ENCODE results near the gene PCNX2.
A peak's percentile ranks its signal among the peaks of the same experiment; 100 is the strongest.
"Not testable (repeated sequence)": the region's sequence is repeated elsewhere in the genome, so short reads cannot be mapped to it uniquely, and the experiment has no call there.

The PCNX2 gene

GRCh38 chr1:233151861-233152260, 143.7 kb downstream of the PCNX2 start:
- no peak for DNase-seq (ENCODE audit: low read depth)

GRCh38 chr1:233144434-233144833, 151.1 kb downstream of the PCNX2 start:
- no peak for DNase-seq (ENCODE audit: low read depth)

DNA sequence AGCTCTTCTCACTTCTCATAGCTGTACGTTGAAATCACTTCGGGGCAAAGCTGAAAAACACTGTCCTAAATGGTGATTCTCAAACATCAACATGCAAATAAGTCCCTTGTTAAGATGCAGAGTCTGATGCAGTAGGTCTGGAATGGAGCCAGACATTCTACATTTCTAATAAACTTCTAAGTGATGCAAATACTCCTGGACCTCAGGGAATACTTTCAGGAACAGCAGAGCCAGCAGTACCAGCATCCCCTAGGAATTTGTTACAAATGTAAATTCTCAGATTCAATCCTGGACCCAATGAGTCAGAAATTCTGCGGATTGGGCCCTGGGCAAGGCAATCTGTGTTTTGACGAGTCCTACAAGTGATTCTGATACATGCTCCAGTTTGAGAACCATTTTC, 152.3 kb downstream of the PCNX2 start:
- DNase-seq (ENCODE audit: low read depth) = no peak

DNA sequence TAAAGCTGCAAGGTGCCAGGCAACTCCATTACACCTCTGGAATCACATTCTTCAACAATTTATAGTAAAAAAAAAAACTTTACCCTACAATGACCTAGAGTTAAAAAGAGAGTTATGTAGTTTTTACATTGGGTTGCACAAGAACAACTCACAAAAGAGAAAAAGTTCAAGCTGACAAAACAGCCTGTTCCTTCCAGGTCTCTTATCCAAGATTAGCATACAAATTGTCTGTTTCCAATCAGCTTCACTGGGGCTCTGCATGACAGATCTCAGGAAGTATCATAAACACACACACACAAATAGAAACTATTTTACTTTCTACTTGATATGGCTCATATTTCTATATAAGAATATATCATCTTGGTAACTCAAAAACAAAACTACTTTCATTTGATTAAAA, 154.6 kb downstream of the PCNX2 start:
- no peak for DNase-seq (ENCODE audit: low read depth)

DNA sequence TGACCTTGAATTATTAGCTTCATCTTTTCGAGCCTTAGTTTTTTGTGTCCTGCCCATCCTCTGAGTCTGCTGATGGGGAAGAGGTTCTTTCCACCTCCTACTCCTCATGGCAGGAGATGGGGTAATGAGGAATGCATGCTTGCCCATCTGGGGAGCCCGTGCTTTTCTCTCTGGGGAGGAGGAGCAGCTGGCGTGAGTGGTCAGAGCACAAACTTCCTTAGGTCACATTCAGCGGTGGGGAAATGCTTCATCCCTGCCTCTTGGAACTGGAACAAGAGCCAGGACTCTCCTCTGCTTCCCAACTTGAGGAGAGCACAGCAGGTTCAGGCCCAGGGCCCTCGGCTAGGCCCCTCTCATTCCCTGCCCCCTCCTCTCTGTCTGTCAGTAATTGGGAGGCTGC, 155.0 kb downstream of the PCNX2 start:
- DNase-seq (ENCODE audit: low read depth) = no peak

DNA sequence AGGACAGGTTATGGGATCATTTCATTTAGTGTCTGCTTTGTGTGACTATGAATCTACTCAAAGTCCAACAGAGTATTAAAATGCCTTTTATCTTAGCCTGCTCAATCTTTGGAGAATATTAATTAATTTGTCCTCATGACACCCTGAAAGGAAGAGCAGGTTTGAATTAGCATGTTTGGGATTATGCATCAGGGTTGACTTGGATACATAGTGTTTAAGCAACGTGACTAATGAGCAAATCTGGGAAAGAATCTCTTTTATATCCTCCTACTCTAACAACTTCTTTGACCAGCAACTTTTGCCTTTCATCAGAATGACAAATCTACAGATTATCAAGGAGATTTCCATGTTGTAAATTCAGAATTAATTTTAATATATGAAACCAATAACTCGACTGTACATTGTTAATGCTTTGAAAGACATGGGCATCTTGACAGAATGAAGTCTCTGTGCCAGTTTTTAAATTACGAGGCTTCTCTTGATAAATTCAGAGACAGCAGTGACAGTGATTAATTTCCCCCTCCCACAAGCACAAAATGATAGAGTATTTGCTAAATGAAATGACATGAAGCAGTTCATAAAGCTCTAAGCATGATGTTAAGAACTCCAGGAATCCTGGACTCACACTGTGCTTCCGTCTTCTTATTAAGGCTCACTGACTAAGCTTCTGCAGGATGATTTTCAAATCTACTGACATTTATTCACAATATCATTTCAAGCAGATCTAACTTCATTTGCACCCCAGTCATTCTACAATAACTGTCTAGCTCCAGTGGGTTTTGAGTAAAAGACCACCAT, 156.5 kb downstream of the PCNX2 start:
- no peak for DNase-seq (ENCODE audit: low read depth)

GRCh38 chr1:233135833-233136232, 159.7 kb downstream of the PCNX2 start:
- DNase-seq (ENCODE audit: low read depth) = no peak

DNA sequence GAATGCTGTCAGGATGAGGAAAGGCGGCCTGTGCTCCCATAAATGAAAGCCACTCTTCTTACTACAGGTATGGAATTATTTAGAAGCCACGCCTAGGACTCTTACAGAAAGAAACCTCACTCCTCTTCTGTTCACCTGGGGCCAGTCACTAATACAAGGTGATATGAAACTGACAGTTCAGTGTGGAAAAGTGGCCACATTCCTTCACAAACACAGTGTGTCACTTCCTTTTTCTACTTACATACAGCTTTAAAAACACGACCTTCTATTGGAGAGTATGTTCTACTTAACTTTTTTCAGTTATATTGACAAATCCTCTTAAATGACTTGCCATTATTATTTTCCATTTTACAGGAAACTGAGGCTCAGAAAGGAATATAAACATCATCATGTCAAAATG, 163.1 kb downstream of the PCNX2 start:
- DNase-seq (ENCODE audit: low read depth) = no peak

- DNase-seq (ENCODE audit: low read depth) = not testable (repeated sequence)
Measured at GRCh38 chr1:233129031-233129430, 166.5 kb downstream of the PCNX2 start.

DNA sequence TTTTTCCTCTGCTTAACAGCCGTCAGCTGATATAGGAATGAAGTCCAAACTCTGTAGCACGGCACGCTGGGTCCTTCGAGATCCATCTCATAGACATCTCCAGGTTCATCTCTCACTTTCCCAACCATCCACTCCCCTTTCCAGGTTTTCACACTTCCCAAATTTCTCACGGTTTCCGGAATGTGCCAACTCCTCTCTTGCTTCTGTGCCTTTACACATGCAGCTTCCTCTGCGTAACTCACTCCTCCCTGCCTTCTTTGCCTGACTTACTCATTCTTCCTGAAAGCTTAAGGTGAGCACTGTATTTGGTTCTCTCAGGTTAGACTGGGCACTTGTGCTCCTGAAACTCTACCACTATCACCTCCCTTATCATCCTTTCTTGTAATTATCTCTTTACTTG, 168.4 kb downstream of the PCNX2 start:
- DNase-seq (ENCODE audit: low read depth) = no peak

DNA sequence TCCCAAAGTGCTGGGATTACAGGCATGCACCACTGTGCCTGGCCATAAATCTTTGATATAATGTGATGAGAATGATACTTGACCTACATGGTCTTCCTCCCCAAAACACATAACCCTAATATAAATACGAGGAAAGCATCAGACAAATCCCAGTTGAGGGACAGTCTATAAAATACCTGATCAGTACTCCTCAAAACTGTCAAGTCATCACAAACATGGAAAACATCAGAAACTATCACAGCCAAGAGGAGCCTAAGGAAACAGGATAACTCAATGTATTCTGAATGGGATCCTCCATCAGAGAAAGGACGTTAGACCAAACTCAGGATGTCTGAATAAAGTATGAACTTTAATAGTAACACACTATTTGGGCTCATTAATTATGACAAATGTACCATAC, 172.7 kb downstream of the PCNX2 start:
- no peak for DNase-seq (ENCODE audit: low read depth)

DNA sequence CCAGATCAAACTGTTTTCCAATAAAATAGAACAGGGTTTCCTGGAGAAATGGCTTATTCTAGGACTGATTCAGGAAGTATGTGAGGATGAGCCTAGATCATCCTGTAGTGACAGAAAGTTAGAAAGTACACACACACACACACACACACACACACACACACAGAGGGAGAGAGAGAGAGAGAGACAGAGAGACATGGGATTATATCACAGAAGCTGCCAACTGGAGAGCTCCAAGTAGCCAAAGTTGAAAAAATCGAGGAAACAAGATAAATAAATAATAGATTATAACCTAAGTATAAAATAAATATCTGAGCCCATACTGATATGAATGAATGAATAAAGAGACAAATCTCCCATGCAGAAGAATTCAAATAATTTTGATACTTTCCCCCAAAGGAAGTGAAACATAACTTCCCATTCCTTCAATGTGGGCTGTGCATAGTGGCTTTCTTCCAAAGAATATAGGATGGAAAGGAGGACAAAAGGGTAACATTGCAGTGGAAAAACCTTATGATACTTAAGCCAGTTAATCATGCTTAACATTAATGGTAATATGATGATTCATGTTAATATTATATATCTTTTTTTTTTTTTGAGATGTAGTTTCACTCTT, 173.5 kb downstream of the PCNX2 start:
- no peak for DNase-seq (ENCODE audit: low read depth)

- DNase-seq (ENCODE audit: low read depth) = no peak
Measured at GRCh38 chr1:233114860-233115259, 180.7 kb downstream of the PCNX2 start.

GRCh38 chr1:233114159-233114558, 181.4 kb downstream of the PCNX2 start:
- DNase-seq (ENCODE audit: low read depth) = peak; percentile 64

- peak; percentile 98 for DNase-seq (ENCODE audit: low read depth)
Measured at GRCh38 chr1:233113009-233113879, 182.3 kb downstream of the PCNX2 start.

DNA sequence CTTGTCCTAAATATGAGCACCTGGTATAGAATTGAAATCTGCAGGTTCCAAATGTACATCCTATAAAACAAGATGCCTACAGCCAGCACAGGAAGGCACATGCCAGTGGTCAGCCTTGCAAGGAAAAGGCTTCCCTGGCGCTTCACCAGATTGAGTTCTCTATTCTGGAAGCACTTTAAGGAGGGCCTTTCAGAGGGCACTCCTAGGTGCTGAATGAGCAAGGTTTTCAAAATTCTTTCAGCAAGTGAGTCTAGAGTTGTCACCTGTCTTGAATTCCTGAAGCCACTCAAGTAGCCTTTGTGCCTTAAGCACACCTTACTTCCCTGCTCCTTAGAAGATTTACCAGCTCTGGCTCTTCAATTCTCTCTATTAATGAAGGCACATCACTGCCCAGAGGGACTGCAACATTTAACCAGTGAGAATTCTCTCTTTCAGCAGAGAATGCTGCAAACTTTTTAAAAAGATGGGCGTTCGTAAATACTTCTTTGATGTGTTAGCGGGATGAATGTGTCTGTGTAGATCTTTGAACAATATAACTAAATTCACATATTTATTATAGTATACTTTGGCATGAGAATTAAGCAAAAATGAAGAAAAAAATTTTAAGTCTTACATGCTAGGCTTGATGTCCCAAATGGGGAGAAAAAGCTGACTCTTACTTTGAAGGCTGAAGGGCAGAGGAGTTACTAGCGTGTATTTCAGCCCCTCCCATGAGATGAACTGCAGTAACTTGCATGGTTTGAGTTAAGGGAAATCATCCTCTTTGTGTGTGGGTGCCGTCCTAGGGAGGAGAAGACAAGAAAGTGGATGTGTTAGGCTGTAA, 183.1 kb downstream of the PCNX2 start:
- DNase-seq (ENCODE audit: low read depth) = no peak

- DNase-seq (ENCODE audit: low read depth) = no peak
Measured at GRCh38 chr1:233111731-233112130, 183.8 kb downstream of the PCNX2 start.

DNA sequence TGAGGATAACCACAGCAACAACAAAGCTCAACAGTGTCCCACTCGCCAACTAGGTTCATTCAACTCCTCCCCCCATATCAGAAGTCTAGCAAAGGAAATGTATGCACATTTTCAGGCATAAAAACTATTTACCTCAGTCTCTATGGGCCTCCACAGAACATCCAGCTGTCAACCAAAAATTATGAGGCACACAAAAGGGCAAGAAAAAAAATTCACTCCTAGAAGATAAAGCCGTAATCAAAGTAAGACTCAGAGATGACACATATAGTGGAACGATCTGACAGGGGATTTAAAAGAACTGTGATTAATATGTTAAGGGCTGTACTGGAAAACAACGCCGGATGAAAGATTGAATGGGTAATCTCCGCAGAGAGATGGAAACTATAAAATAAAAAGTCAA, 186.4 kb downstream of the PCNX2 start:
- no peak for DNase-seq (ENCODE audit: low read depth)

GRCh38 chr1:233107716-233108130, 187.8 kb downstream of the PCNX2 start:
- DNase-seq (ENCODE audit: low read depth) = not testable (repeated sequence)

DNA sequence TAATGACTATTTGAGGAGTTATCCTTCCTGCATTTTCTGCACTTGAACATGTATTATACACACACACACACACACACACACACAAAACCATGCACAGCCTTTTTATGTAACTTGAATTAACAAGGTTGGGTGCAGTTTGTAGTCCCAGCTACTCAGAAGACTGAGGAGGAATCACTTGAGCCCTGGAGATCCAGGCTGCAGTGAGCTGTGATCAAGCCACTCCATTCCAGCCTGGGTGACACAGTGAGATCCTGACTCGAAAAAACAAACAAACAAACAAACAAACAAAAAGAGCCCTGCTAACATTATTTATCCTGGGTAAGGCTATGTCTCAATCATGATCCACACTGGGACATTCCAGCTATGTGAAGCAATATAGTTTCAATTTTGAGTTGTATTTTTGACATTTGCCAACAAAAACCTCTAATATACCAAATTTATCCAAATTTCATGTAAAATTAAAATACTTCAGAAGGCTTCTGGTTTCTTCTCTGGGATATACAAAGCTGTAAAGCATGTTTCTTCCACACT, 188.3 kb downstream of the PCNX2 start:
- DNase-seq (ENCODE audit: low read depth) = no peak

DNA sequence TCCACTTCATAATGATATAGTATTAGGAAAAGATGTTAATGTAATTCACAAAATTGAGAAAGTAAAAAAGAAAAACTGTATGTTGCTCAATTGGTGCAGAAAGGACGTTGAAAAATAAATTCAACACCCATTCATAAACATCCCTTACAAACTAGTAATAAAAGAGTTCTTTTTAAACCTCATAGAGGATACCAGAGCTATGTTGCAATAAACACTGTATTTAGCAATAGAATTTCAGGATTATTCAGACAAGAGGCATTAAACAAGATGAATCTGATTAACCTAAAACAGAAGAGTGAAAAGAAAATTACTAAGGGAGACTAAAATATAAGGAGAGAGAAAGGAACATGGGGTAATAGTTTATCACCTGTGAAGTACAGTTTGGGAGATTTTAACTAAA, 190.3 kb downstream of the PCNX2 start:
- peak; percentile 13 for DNase-seq (ENCODE audit: low read depth)

GRCh38 chr1:233102341-233102740, 193.2 kb downstream of the PCNX2 start:
- DNase-seq (ENCODE audit: low read depth) = no peak
